Measurements from ENCODE around the gene HCFC1.

HCFC1 gene

DNA sequence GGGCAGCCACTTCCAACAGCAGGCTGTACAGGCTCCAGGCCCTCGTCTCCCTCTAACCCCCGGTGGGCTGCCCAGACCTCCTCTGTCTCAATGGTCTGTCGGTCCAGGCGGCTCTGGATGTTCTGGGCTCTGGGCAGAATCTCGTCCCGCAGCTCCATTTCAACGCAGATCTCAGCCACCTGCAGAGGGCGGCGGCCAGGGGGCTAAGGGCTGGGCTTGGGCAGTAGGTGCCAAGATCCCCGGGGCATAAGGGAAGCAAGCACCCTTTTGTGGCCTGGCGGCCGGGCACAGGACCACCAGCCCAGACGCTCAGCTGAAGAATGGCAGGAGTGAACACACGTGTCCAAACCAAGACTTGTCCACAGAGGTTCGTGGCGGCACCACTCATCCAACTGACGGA lies 57.9 kb downstream of the HCFC1 start:
- no peak overlapping the region for H3K4me3 ChIP-seq (ENCODE audit: low read depth in 1 of 2, low read length in 2 of 2)
- peaks cover 62% of the 10 kb centered on the region for H3K36me3 ChIP-seq (ENCODE audit: insufficient read depth, low read length)
- no peak overlapping the region for H3K4me2 ChIP-seq (ENCODE audit: insufficient read depth, low read length)
- no peak overlapping the region for H3K27ac ChIP-seq (ENCODE audit: low read length)
- TF ChIP-seq EZH2 (IDR thresholded peaks at IDR 0.05; ENCODE audit: borderline replicate concordance, low read depth, low read length, severe bottlenecking) = no peak
- TF ChIP-seq, protein P1, sequence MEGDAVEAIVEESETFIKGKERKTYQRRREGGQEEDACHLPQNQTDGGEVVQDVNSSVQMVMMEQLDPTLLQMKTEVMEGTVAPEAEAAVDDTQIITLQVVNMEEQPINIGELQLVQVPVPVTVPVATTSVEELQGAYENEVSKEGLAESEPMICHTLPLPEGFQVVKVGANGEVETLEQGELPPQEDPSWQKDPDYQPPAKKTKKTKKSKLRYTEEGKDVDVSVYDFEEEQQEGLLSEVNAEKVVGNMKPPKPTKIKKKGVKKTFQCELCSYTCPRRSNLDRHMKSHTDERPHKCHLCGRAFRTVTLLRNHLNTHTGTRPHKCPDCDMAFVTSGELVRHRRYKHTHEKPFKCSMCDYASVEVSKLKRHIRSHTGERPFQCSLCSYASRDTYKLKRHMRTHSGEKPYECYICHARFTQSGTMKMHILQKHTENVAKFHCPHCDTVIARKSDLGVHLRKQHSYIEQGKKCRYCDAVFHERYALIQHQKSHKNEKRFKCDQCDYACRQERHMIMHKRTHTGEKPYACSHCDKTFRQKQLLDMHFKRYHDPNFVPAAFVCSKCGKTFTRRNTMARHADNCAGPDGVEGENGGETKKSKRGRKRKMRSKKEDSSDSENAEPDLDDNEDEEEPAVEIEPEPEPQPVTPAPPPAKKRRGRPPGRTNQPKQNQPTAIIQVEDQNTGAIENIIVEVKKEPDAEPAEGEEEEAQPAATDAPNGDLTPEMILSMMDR (IDR thresholded peaks at IDR 0.05; ENCODE audit: borderline replicate concordance, extremely low read depth, low read length, poor library complexity, severe bottlenecking) = no peak
- ATAC-seq (ENCODE audit: insufficient read depth, low read depth) (no peak), DNase-seq (no peak)
- H3K79me2 ChIP-seq (ENCODE audit: insufficient read depth, low read length) = 0 out of 2 replicates have a peak, but pooled peaks cover 4% of the 10 kb centered on the region
- H4K20me1 ChIP-seq (ENCODE audit: insufficient read depth, low read length) = peaks cover 17% of the 10 kb centered on the region
- no peaks in the 10 kb centered on the region for H3K4me1 ChIP-seq (ENCODE audit: insufficient read depth, low read length)
- H3K9me3 ChIP-seq (ENCODE audit: insufficient read depth, low read length, severe bottlenecking) = no peaks in the 10 kb centered on the region
- H2AFZ ChIP-seq (ENCODE audit: low read depth, low read length) = no peak overlapping the region
- no peaks in the 10 kb centered on the region for H3K27me3 ChIP-seq (ENCODE audit: insufficient read depth, low read length, poor library complexity)
- no peak overlapping the region for H3K9ac ChIP-seq (ENCODE audit: low read depth, low read length)

DNA sequence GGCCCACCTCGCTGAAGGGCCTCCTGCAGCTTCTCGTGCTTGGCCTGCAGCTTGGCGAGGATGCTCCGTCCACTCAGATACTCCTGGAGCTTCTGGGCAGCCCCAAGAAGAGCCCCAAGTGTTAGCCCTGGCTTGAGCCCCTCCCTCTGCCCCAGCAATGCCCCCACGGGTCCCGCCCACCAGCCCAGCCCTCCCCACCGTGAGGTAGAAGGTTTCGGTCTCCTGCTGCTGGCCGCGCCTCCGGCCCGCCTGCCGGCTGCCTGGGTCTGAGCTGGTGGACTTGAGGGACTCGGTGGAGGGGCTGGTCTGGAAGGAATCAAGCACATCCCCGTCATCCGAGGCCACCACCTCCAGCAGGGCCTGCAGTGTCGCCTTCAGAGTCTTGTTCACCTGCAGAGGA lies 58.4 kb downstream of the HCFC1 start:
- H3K27me3 ChIP-seq (ENCODE audit: insufficient read depth, low read length, poor library complexity) = no peaks in the 10 kb centered on the region
- H4K20me1 ChIP-seq (ENCODE audit: insufficient read depth, low read length) = peaks cover 17% of the 10 kb centered on the region
- H3K36me3 ChIP-seq (ENCODE audit: insufficient read depth, low read length) = peaks cover 62% of the 10 kb centered on the region
- no peak overlapping the region for H3K4me3 ChIP-seq (ENCODE audit: low read depth in 1 of 2, low read length in 2 of 2)
- H3K9ac ChIP-seq (ENCODE audit: low read depth, low read length) = no peak overlapping the region
- H3K4me2 ChIP-seq (ENCODE audit: insufficient read depth, low read length) = no peak overlapping the region
- ATAC-seq (ENCODE audit: insufficient read depth, low read depth) (no peak), DNase-seq (no peak)
- H3K79me2 ChIP-seq (ENCODE audit: insufficient read depth, low read length) = 0 out of 2 replicates have a peak, but pooled peaks cover 4% of the 10 kb centered on the region
- no peaks in the 10 kb centered on the region for H3K4me1 ChIP-seq (ENCODE audit: insufficient read depth, low read length)
- TF ChIP-seq EZH2 (IDR thresholded peaks at IDR 0.05; ENCODE audit: borderline replicate concordance, low read depth, low read length, severe bottlenecking) = no peak
- TF ChIP-seq, protein P1 (IDR thresholded peaks at IDR 0.05; ENCODE audit: borderline replicate concordance, extremely low read depth, low read length, poor library complexity, severe bottlenecking) = no peak
- no peak overlapping the region for H3K27ac ChIP-seq (ENCODE audit: low read length)
- H2AFZ ChIP-seq (ENCODE audit: low read depth, low read length) = no peak overlapping the region
- no peaks in the 10 kb centered on the region for H3K9me3 ChIP-seq (ENCODE audit: insufficient read depth, low read length, severe bottlenecking)

DNA sequence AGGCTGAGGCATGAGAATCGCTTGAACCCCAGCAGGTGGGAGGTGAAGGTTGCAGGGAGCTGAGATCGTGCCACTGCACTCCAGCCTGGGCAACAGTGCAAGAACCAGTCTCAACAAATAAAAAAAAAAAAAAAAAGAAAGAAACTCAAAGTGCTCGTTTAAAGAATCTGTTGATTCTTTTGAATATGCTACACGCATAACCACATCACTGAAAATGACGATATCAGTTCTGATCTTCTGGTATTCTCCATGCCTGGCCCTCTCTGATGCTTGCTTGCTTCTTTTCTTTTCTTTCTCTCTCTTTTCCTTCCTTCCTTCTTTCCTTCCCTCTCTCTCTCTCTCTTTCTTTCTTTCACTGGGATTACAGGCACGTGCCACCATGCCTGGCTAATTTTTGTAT lies 59.8 kb downstream of the HCFC1 start:
- Histone ChIP-seq H3K4me2 (ENCODE audit: insufficient read depth, low read length) (no peak overlapping the region), H3K27ac (ENCODE audit: low read length) (no peak overlapping the region), H3K79me2 (ENCODE audit: insufficient read depth, low read length) (no peaks in the 10 kb centered on the region), H3K27me3 (ENCODE audit: insufficient read depth, low read length, poor library complexity) (no peaks in the 10 kb centered on the region), H3K4me1 (ENCODE audit: insufficient read depth, low read length) (no peaks in the 10 kb centered on the region), H3K36me3 (ENCODE audit: insufficient read depth, low read length) (peaks cover 55% of the 10 kb centered on the region), H4K20me1 (ENCODE audit: insufficient read depth, low read length) (peaks cover 17% of the 10 kb centered on the region), H3K9me3 (ENCODE audit: insufficient read depth, low read length, severe bottlenecking) (no peaks in the 10 kb centered on the region), H3K4me3 (ENCODE audit: low read depth in 1 of 2, low read length in 2 of 2) (no peak overlapping the region), H3K9ac (ENCODE audit: low read depth, low read length) (no peak overlapping the region), H2AFZ (ENCODE audit: low read depth, low read length) (no peak overlapping the region)
- no peak for DNase-seq
- no peak for ATAC-seq (ENCODE audit: insufficient read depth, low read depth)
- no peak for TF ChIP-seq EZH2 (IDR thresholded peaks at IDR 0.05; ENCODE audit: borderline replicate concordance, low read depth, low read length, severe bottlenecking)
- TF ChIP-seq, protein P1 (IDR thresholded peaks at IDR 0.05; ENCODE audit: borderline replicate concordance, extremely low read depth, low read length, poor library complexity, severe bottlenecking) = no peak

DNA sequence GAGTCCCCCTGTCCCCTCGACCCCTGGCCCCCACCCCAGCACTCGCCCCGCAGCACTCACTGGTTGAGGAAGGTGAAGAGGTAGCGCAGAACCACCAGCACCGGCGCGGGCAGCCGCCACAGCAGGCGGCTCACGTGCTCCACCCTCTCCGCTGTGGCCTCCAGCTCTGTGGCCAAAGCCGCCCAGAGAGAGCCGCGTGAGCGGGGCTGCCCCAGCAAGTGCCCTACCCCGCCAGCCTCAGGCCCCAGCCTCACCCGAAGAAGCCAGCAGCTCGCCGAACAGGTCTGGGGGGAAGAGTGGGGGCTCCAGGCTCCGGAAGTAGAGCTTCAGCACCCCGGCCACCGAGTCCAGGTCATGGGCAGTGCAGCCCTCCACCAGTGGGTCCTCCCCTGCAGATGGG lies 61.2 kb downstream of the HCFC1 start:
- peaks cover 11% of the 10 kb centered on the region for H4K20me1 ChIP-seq (ENCODE audit: insufficient read depth, low read length)
- no peak overlapping the region for H3K4me2 ChIP-seq (ENCODE audit: insufficient read depth, low read length)
- H3K27ac ChIP-seq (ENCODE audit: low read length) = no peak overlapping the region
- peaks cover 49% of the 10 kb centered on the region for H3K36me3 ChIP-seq (ENCODE audit: insufficient read depth, low read length)
- no peaks in the 10 kb centered on the region for H3K4me1 ChIP-seq (ENCODE audit: insufficient read depth, low read length)
- H2AFZ ChIP-seq (ENCODE audit: low read depth, low read length) = no peak overlapping the region
- no peak overlapping the region for H3K4me3 ChIP-seq (ENCODE audit: low read depth in 1 of 2, low read length in 2 of 2)
- ATAC-seq (ENCODE audit: insufficient read depth, low read depth) = no peak
- DNase-seq = no peak
- no peak for TF ChIP-seq EZH2 (IDR thresholded peaks at IDR 0.05; ENCODE audit: borderline replicate concordance, low read depth, low read length, severe bottlenecking)
- TF ChIP-seq, protein P1 (IDR thresholded peaks at IDR 0.05; ENCODE audit: borderline replicate concordance, extremely low read depth, low read length, poor library complexity, severe bottlenecking) = no peak
- H3K9me3 ChIP-seq (ENCODE audit: insufficient read depth, low read length, severe bottlenecking) = no peaks in the 10 kb centered on the region
- H3K9ac ChIP-seq (ENCODE audit: low read depth, low read length) = no peak overlapping the region
- H3K27me3 ChIP-seq (ENCODE audit: insufficient read depth, low read length, poor library complexity) = no peaks in the 10 kb centered on the region
- no peaks in the 10 kb centered on the region for H3K79me2 ChIP-seq (ENCODE audit: insufficient read depth, low read length)
